ENCODE results near the gene STXBP1. TPM values are rescaled to one million over a fixed set of nuclear protein-coding genes. Genes with fewer than 3 reads are reported as not detected.
"Not testable (repeated sequence)": the region's sequence is repeated elsewhere in the genome, so short reads cannot be mapped to it uniquely, and the experiment has no call there.

The STXBP1 gene
- total RNA-seq, 1 donor from 2014 or later = 10.6 TPM

GRCh38 chr9:127577194-127577593 is 34.9 kb upstream of the STXBP1 start:
- DNase-seq (ENCODE audit: low read depth) = not testable (repeated sequence)

- no peak for DNase-seq (ENCODE audit: low read depth)
These were observed 33.5 kb upstream of the STXBP1 start for GRCh38 chr9:127578627-127578951.

GRCh38 chr9:127578952-127579853 is 32.9 kb upstream of the STXBP1 start:
- DNase-seq (ENCODE audit: low read depth) = peak; percentile 99

GRCh38 chr9:127580366-127580765 is 31.7 kb upstream of the STXBP1 start:
- no peak for DNase-seq (ENCODE audit: low read depth)

GRCh38 chr9:127580879-127581475 is 31.1 kb upstream of the STXBP1 start:
- DNase-seq (ENCODE audit: low read depth) = no peak

- DNase-seq (ENCODE audit: low read depth) = not testable (repeated sequence)
These were observed 27.6 kb upstream of the STXBP1 start for GRCh38 chr9:127584474-127584805.

GRCh38 chr9:127585161-127585819 is 26.8 kb upstream of the STXBP1 start:
- no peak for DNase-seq (ENCODE audit: low read depth)

- no peak for DNase-seq (ENCODE audit: low read depth)
These were observed 26.0 kb upstream of the STXBP1 start for GRCh38 chr9:127586096-127586495.

GRCh38 chr9:127586537-127586936 is 25.5 kb upstream of the STXBP1 start:
- peak; percentile 87 for DNase-seq (ENCODE audit: low read depth)

- DNase-seq (ENCODE audit: low read depth) = no peak
These were observed 24.1 kb upstream of the STXBP1 start for GRCh38 chr9:127587966-127588365.

GRCh38 chr9:127588740-127589506 is 23.2 kb upstream of the STXBP1 start:
- no peak for DNase-seq (ENCODE audit: low read depth)

- DNase-seq (ENCODE audit: low read depth) = peak; percentile 83
These were observed 22.1 kb upstream of the STXBP1 start for GRCh38 chr9:127589955-127590370.

GRCh38 chr9:127595611-127596010 is 16.5 kb upstream of the STXBP1 start:
- DNase-seq (ENCODE audit: low read depth) = no peak

- no peak for DNase-seq (ENCODE audit: low read depth)
These were observed 13.1 kb upstream of the STXBP1 start for GRCh38 chr9:127598839-127599549.

GRCh38 chr9:127599550-127599891 is 12.6 kb upstream of the STXBP1 start:
- DNase-seq (ENCODE audit: low read depth) = no peak

GRCh38 chr9:127603226-127603625 is 8.9 kb upstream of the STXBP1 start:
- DNase-seq (ENCODE audit: low read depth) = no peak

GRCh38 chr9:127606043-127606442 is 6.0 kb upstream of the STXBP1 start:
- no peak for DNase-seq (ENCODE audit: low read depth)

- DNase-seq (ENCODE audit: low read depth) = peak; percentile 56
These were observed 3.7 kb upstream of the STXBP1 start for GRCh38 chr9:127608104-127608966.

GRCh38 chr9:127611603-127611898 is 526 bp upstream of the STXBP1 start:
- no peak for DNase-seq (ENCODE audit: low read depth)

- DNase-seq (ENCODE audit: low read depth) = peak; percentile 65
These were observed 984 bp downstream of the STXBP1 start for GRCh38 chr9:127612939-127613582.

Data from myocyte (in vitro differentiated cells).